H9 (cell line): ENCODE results near the gene TTBK1. TPM values are rescaled to one million over a fixed set of nuclear protein-coding genes. Genes with fewer than 3 reads are reported as not detected.

Experiments used
- DNase-seq: peaks from one replicate; pipeline ENCODE4 v3.0.0-alpha.2; 2017
- H2AFZ ChIP-seq: one replicate; pipeline ENCODE4 v1.6.1; 2013; ENCODE audit warnings: mild to moderate bottlenecking, low read length, control low read depth, moderate library complexity
- H2AK5ac ChIP-seq: 2 replicates; pipeline ENCODE4 v1.6.1; 2013; ENCODE audit warnings: low read length, control low read depth, mixed read lengths; ENCODE audit not compliant: insufficient read length
- H2BK120ac ChIP-seq: one replicate; pipeline ENCODE4 v1.6.1; 2013; ENCODE audit warnings: low read depth, mild to moderate bottlenecking, low read length, control low read depth, inconsistent platforms; ENCODE audit not compliant: poor library complexity, severe bottlenecking
- H2BK12ac ChIP-seq: 2 replicates; pipeline ENCODE4 v1.6.1; 2013; ENCODE audit warnings: low read length, control low read depth, mixed read lengths, low read depth; ENCODE audit not compliant: insufficient read length
- H2BK15ac ChIP-seq: 2 replicates; pipeline ENCODE4 v1.6.1; 2013; ENCODE audit warnings: low read depth, low read length, control low read depth
- H2BK20ac ChIP-seq: one replicate; pipeline ENCODE4 v1.6.1; 2013; ENCODE audit warnings: low read depth, mild to moderate bottlenecking, low read length, control low read depth, inconsistent platforms; ENCODE audit not compliant: poor library complexity, severe bottlenecking
- H2BK5ac ChIP-seq: 2 replicates; pipeline ENCODE4 v1.6.1; 2013; ENCODE audit warnings: low read length, control low read depth, mixed read lengths; ENCODE audit not compliant: insufficient read length
- H3K14ac ChIP-seq: 2 replicates; pipeline ENCODE4 v1.6.1; 2013; ENCODE audit warnings: low read length, control low read depth; ENCODE audit not compliant: insufficient read depth
- H3K18ac ChIP-seq: 2 replicates; pipeline ENCODE4 v1.6.1; 2013; ENCODE audit warnings: low read depth, mild to moderate bottlenecking, mixed read lengths, low read length, control low read depth; ENCODE audit not compliant: insufficient read length
- H3K23ac ChIP-seq: 2 replicates; pipeline ENCODE4 v1.6.1; 2013; ENCODE audit warnings: low read length, control low read depth, mixed read lengths, low read depth; ENCODE audit not compliant: insufficient read length
- H3K23me2 ChIP-seq: 2 replicates; pipeline ENCODE4 v1.6.1; 2013; ENCODE audit warnings: low read depth, mild to moderate bottlenecking, mixed read lengths, low read length, control low read depth; ENCODE audit not compliant: insufficient read length, poor library complexity, severe bottlenecking
- H3K27ac ChIP-seq: 2 replicates; pipeline ENCODE4 v1.5.1; 2013; ENCODE audit warnings: low read length, control low read depth, mixed read lengths, low read depth; ENCODE audit not compliant: insufficient read length
- H3K27me3 ChIP-seq: 2 replicates; pipeline ENCODE4 v1.6.1; 2013; ENCODE audit warnings: low read length, control low read depth, inconsistent platforms; ENCODE audit not compliant: insufficient read depth
- H3K4ac ChIP-seq: 2 replicates; pipeline ENCODE4 v1.6.1; 2013; ENCODE audit warnings: low read depth, mild to moderate bottlenecking, control low read depth, inconsistent platforms, low read length, moderate library complexity
- H3K4me1 ChIP-seq: 2 replicates; pipeline ENCODE4 v1.6.1; 2013; ENCODE audit warnings: low read length, control low read depth, inconsistent platforms; ENCODE audit not compliant: insufficient read depth
- H3K4me2 ChIP-seq: 2 replicates; pipeline ENCODE4 v1.6.1; 2013; ENCODE audit warnings: low read length, control low read depth, mixed read lengths; ENCODE audit not compliant: insufficient read length, insufficient read depth
- H3K56ac ChIP-seq: 2 replicates; pipeline ENCODE4 v1.6.1; 2013; ENCODE audit warnings: low read depth, mild to moderate bottlenecking, mixed read lengths, low read length, control low read depth; ENCODE audit not compliant: insufficient read length
- H3K79me1 ChIP-seq: 2 replicates; pipeline ENCODE4 v1.6.1; 2013; ENCODE audit warnings: low read depth, mild to moderate bottlenecking, moderate library complexity, low read length, control low read depth, inconsistent platforms; ENCODE audit not compliant: insufficient read depth, poor library complexity, severe bottlenecking
- H3K79me2 ChIP-seq: 2 replicates; pipeline ENCODE4 v1.6.1; 2013; ENCODE audit warnings: low read length, control low read depth, inconsistent platforms; ENCODE audit not compliant: insufficient read depth
- H3K9ac ChIP-seq: 2 replicates; pipeline ENCODE4 v1.6.1; 2013; ENCODE audit warnings: low read length, control low read depth, mixed read lengths; ENCODE audit not compliant: insufficient read length; ENCODE audit errors: extremely low read depth
- H3K9me3 ChIP-seq: one replicate; pipeline ENCODE4 v1.6.1; 2013; ENCODE audit warnings: low read depth, low read length, inconsistent platforms; ENCODE audit not compliant: control insufficient read depth
- H3T11ph ChIP-seq: one replicate; pipeline ENCODE4 v1.6.1; 2013; ENCODE audit warnings: mild to moderate bottlenecking, low read length, control low read depth, inconsistent platforms
- H4K20me1 ChIP-seq: one replicate; pipeline ENCODE4 v1.6.1; 2013; ENCODE audit not compliant: control insufficient read depth, insufficient read length, insufficient read depth
- H4K5ac ChIP-seq: 2 replicates; pipeline ENCODE4 v1.6.1; 2013; ENCODE audit warnings: low read depth, mild to moderate bottlenecking, mixed read lengths, low read length, control low read depth; ENCODE audit not compliant: insufficient read length
- H4K8ac ChIP-seq: replicated peaks from 2 replicates; pipeline ENCODE4 v1.6.1; 2013; ENCODE audit warnings: low read length, control low read depth, mixed read lengths, low read depth; ENCODE audit not compliant: insufficient read length
- H4K91ac ChIP-seq: 2 replicates; pipeline ENCODE4 v1.6.1; 2013; ENCODE audit warnings: low read depth, mild to moderate bottlenecking, moderate library complexity, mixed read lengths, low read length, control low read depth; ENCODE audit not compliant: insufficient read length
- H3K27ac Mint-ChIP-seq, 3 experiments: 2 replicates in 2 of 3; 3 replicates in 1 of 3; pipeline ENCODE4 v1.8.0; 2020 to 2021; ENCODE audit warnings: mixed read lengths in 3 of 3, mild to moderate bottlenecking in 1 of 3, moderate library complexity in 1 of 3
- H3K27me3 Mint-ChIP-seq: 2 replicates; pipeline ENCODE4 v1.8.0; 2021; ENCODE audit warnings: low read depth, mild to moderate bottlenecking, moderate library complexity, mixed read lengths
- H3K36me3 Mint-ChIP-seq, 3 experiments: 2 replicates in 2 of 3; 3 replicates in 1 of 3; pipeline ENCODE4 v1.8.0; 2020 to 2021; ENCODE audit warnings: low read depth in 3 of 3, mixed read lengths in 3 of 3; ENCODE audit not compliant: insufficient read depth in 1 of 3
- H3K4me1 Mint-ChIP-seq, 2 experiments: 2 replicates each; pipeline ENCODE4 v1.8.0; 2020; ENCODE audit warnings: mixed read lengths in 2 of 2
- H3K4me3 Mint-ChIP-seq, 2 experiments: 2 replicates in 1 of 2; 3 replicates in 1 of 2; pipeline ENCODE4 v1.8.0; 2020 to 2021; ENCODE audit warnings: mild to moderate bottlenecking in 2 of 2, mixed read lengths in 2 of 2, moderate library complexity in 1 of 2
- H3K9me3 Mint-ChIP-seq, 2 experiments: 2 replicates in 1 of 2; 3 replicates in 1 of 2; pipeline ENCODE4 v1.8.0; 2020; ENCODE audit warnings: mild to moderate bottlenecking in 2 of 2, mixed read lengths in 2 of 2, moderate library complexity in 1 of 2
- WGBS: extraction: QIAGEN DNeasy Blood & Tissue Kit; methylation state at CpG from one replicate; pipeline ENCODE4 v1.1.7; 2013; ENCODE audit warnings: missing lambda C conversion rate, low lambda C conversion rate, mixed read lengths; ENCODE audit not compliant: insufficient read length; ENCODE audit errors: extremely low coverage; 5-methylcytosine and 5-hydroxymethylcytosine counted together
- total RNA-seq: library from RNA; stranded (reverse); gene quantifications from 2 replicates; pipeline ENCODE4 v1.2.1, GENCODE V29; 2021
- TF ChIP-seq, protein P1 (sequence below): fragments of 200-600 bp; sonication (generic); conservative IDR thresholded peaks from 3 replicates; pipeline ENCODE4 v1.8.0; 2021; ENCODE audit warnings: antibody characterized with exemption, mild to moderate bottlenecking

TTBK1 gene
- total RNA-seq, 1 experiment from 2014 or later: 1.6 TPM

DNA sequence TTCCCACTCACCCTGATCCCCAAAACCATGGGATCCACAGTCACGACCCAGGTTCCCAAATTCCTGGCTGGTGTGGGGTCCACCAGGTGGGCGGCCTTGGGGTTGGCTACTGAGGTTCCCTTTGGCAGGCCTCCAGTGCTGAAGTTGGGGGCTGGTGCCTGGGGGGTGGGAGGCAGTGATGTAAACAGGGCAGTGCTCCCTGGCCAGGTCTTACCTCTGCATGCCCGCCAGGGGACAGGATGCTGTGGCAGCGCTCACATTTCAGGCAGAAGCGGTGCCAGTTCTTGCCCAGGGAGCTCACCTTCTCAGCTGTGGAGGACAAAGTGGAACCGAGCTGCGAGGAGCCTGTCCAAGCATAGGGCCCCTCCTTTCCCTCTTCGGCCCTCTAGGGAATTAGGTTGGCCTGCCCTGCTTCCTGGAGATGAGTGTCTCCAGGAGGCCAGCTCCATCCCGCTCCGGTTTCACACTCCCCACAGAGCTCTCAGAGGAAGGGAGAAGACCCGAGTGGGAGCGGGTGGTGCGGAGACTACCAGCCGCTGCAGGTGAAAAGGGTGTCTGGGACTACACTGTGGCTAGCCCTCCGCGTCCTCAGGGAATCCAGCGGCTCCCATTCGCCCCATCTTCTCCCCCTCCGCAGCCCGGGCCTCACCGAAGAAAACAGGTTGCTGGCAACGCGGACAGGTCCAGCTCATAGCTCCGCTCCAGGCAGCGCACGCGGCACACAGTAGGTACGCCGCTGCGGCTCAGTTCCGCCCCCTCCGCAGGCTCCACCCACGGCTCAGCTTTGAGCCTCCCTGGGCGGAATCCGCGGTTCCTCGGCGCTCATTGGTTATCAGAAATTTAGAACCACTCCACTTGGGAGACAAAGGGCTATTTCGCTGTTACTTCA is 65.1 kb downstream of the TTBK1 start, which contains the start of gene CRIP3:
TSS of gene CRIP3 (minus strand) at position 726 of the 889 bp plus-strand sequence. CDS start at position 692, 34 bp downstream.
- no peak within 1 kb of the TSS for H2BK120ac ChIP-seq
- no peak within 1 kb of the TSS for H4K5ac ChIP-seq
- no peak within 1 kb of the TSS for H3K23ac ChIP-seq
- H2BK15ac ChIP-seq: 0 out of 2 replicates have a peak within 1 kb of the TSS, but pooled peaks have one; percentile 44
- no peak within 1 kb of the TSS for H2BK5ac ChIP-seq
- Mint-ChIP-seq H3K4me3 (peak within 1 kb of the TSS; percentile 70 to 88), H3K36me3 (peaks cover 0 to 18% (median 4%) of the 10 kb centered on the region in 3 experiments; a peak in 5 of 7 replicates), H3K9me3 (no peaks in the 10 kb centered on the region), H3K27ac (peak within 1 kb of the TSS in 2 of 3 experiments; percentile 65 to 95; a peak in 2 of 7 replicates), H3K4me1 (peaks cover 20 to 32% of the 10 kb centered on the region in 2 experiments), H3K27me3 (peaks cover 4% of the 10 kb centered on the region)
- no peak within 1 kb of the TSS for H3T11ph ChIP-seq
- no peaks in the 10 kb centered on the region; the same call in 1 of the 2 replicates for H3K79me2 ChIP-seq
- no peak within 1 kb of the TSS for H2AK5ac ChIP-seq
- H3K18ac ChIP-seq: peak within 1 kb of the TSS; percentile 68
- no peak within 1 kb of the TSS for H4K8ac ChIP-seq
- H3K4ac ChIP-seq: no peak within 1 kb of the TSS; the same call in 1 of the 2 replicates
- no peak within 1 kb of the TSS for H2BK20ac ChIP-seq
- peak within 1 kb of the TSS; percentile 59 for H3K9ac ChIP-seq
- no peaks in the 10 kb centered on the region for H3K9me3 ChIP-seq
- no peaks in the 10 kb centered on the region; the same call in 1 of the 2 replicates for H3K4me1 ChIP-seq
- H2AFZ ChIP-seq: peak within 1 kb of the TSS; percentile 98
- peak within 1 kb of the TSS; percentile 68 for H3K4me2 ChIP-seq
- no peaks in the 10 kb centered on the region for H4K20me1 ChIP-seq
- DNase-seq: peak; percentile 91
- H3K56ac ChIP-seq: no peak within 1 kb of the TSS
- H3K27me3 ChIP-seq: no peaks in the 10 kb centered on the region
- peak within 1 kb of the TSS; percentile 88 for H3K14ac ChIP-seq
- no peak within 1 kb of the TSS for H4K91ac ChIP-seq
- TF ChIP-seq, protein P1, sequence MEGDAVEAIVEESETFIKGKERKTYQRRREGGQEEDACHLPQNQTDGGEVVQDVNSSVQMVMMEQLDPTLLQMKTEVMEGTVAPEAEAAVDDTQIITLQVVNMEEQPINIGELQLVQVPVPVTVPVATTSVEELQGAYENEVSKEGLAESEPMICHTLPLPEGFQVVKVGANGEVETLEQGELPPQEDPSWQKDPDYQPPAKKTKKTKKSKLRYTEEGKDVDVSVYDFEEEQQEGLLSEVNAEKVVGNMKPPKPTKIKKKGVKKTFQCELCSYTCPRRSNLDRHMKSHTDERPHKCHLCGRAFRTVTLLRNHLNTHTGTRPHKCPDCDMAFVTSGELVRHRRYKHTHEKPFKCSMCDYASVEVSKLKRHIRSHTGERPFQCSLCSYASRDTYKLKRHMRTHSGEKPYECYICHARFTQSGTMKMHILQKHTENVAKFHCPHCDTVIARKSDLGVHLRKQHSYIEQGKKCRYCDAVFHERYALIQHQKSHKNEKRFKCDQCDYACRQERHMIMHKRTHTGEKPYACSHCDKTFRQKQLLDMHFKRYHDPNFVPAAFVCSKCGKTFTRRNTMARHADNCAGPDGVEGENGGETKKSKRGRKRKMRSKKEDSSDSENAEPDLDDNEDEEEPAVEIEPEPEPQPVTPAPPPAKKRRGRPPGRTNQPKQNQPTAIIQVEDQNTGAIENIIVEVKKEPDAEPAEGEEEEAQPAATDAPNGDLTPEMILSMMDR: peak; percentile 64
- no peak within 1 kb of the TSS for H3K27ac ChIP-seq
- H2BK12ac ChIP-seq: no peak within 1 kb of the TSS
- peaks cover 10% of the 10 kb centered on the region for H3K23me2 ChIP-seq
- WGBS: no CpG with 5 or more reads among the region's 39 CpGs
- H3K79me1 ChIP-seq: no peaks in the 10 kb centered on the region
